ENCODE data around the gene MYO1D. TPM values are rescaled to one million over a fixed set of nuclear protein-coding genes. Genes with fewer than 3 reads are reported as not detected.

The MYO1D gene
- total RNA-seq, 1 donor from 2014 or later: 24.9 TPM

DNA sequence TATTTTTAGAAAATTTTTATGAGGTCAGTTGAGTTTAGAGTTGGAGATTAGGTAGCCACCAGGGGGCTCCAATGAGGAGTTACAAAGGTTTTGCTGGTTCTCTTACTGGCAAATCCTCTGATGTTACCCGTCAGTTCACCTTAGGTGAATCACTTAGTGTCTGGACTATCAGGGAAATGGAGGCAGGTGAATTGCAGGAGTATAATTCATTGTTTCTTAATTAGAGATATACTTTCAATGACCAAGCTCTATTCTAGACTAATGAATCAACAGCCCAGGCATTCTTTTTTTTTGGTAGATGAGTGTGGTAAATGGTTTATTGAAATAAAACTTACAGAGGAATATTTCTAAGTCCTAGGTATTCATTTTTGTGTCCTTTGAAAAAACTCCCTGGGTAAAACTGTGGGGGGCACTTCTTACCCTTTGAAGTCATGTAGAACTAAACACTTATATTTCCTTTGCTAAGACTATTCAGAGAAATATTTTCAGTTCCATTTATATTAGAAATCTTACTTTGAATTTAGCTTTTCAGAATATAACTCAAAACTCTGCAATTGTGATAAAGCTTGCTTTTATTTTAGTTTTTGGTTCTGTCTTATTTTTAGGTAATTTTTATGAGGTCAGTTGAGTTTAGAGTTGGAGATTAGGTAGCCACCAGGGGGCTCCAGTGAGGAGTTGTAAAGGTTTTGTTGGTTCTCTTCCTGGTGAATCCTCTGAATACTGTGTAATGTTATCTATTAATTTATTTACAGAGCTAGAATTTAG lies 414.9 kb downstream of the MYO1D start:
- peak; percentile 76 for TF ChIP-seq CTCF (conservative IDR thresholded peaks at IDR 0.05)
- no peak overlapping the region for H3K4me3 Mint-ChIP-seq
- H3K36me3 Mint-ChIP-seq: peaks cover 38% of the 10 kb centered on the region
- no peaks in the 10 kb centered on the region for H3K4me1 Mint-ChIP-seq (ENCODE audit: unreplicated experiment)
- H3K9me3 Mint-ChIP-seq: no peaks in the 10 kb centered on the region
- H3K27ac Mint-ChIP-seq: peak overlapping the region; percentile 17
- no peak for DNase-seq (ENCODE audit: extremely low spot score, unreplicated experiment)
- H3K27me3 Mint-ChIP-seq: no peaks in the 10 kb centered on the region

GRCh38 chr17:32461498-32461852 lies 415.4 kb downstream of the MYO1D start:
- DNase-seq (ENCODE audit: extremely low spot score, unreplicated experiment): no peak
- no peak overlapping the region for H3K4me3 Mint-ChIP-seq
- TF ChIP-seq CTCF (conservative IDR thresholded peaks at IDR 0.05): no peak
- peaks cover 41% of the 10 kb centered on the region for H3K36me3 Mint-ChIP-seq
- no peaks in the 10 kb centered on the region for H3K9me3 Mint-ChIP-seq
- H3K27ac Mint-ChIP-seq: peak overlapping the region; percentile 17
- H3K4me1 Mint-ChIP-seq (ENCODE audit: unreplicated experiment): no peaks in the 10 kb centered on the region
- H3K27me3 Mint-ChIP-seq: no peaks in the 10 kb centered on the region

- no peaks in the 10 kb centered on the region for H3K9me3 Mint-ChIP-seq
- TF ChIP-seq CTCF (conservative IDR thresholded peaks at IDR 0.05): no peak
- H3K4me1 Mint-ChIP-seq (ENCODE audit: unreplicated experiment): no peaks in the 10 kb centered on the region
- H3K27me3 Mint-ChIP-seq: no peaks in the 10 kb centered on the region
- peaks cover 40% of the 10 kb centered on the region for H3K36me3 Mint-ChIP-seq
- DNase-seq (ENCODE audit: extremely low spot score, unreplicated experiment): no peak
- no peak overlapping the region for H3K4me3 Mint-ChIP-seq
- no peak overlapping the region for H3K27ac Mint-ChIP-seq
Observed at GRCh38 chr17:32460054-32460453, 416.9 kb downstream of the MYO1D start.

DNA sequence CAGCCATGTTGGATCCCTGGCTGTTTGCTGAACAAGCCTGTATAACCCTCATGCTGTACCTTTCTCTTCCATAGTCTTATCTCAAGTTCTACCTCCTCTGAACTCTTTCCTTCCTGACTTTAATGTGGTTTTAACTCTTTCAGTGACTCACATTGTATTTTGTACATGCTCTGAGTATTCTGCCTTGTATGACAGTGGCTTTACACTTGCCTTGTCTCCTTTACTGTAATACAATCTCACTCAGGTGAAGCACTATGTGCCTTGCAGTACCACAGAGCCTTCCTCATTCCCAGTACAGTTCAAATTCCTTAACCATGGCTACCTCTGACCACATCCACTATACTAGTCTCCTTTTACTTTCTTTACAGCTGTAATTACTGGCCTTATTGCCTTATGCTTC lies 418.6 kb downstream of the MYO1D start:
- H3K36me3 Mint-ChIP-seq: peaks cover 50% of the 10 kb centered on the region
- no peak for TF ChIP-seq CTCF (conservative IDR thresholded peaks at IDR 0.05)
- no peaks in the 10 kb centered on the region for H3K27me3 Mint-ChIP-seq
- H3K4me3 Mint-ChIP-seq: no peak overlapping the region
- H3K4me1 Mint-ChIP-seq (ENCODE audit: unreplicated experiment): no peaks in the 10 kb centered on the region
- no peak for DNase-seq (ENCODE audit: extremely low spot score, unreplicated experiment)
- H3K27ac Mint-ChIP-seq: no peak overlapping the region
- no peaks in the 10 kb centered on the region for H3K9me3 Mint-ChIP-seq

DNA sequence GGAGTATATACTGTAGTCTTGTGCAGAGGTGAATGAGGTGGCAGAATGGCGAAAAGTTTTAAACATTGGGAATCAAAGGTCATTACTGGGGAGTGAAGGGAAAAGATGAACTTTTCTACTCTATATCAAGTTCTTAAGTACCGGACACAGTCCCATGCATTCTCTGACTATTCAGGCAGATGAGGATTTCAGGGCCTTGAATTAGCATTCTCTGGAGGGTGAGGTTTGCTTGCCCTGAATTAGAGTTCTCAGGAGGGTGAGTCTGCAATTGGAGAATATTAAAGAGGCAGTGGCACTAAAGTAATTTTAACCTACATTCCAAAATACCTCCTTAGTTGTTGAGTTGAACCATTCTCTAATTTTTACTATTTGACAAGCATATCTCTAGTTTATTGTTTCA lies 423.6 kb downstream of the MYO1D start:
- no peak overlapping the region for H3K27ac Mint-ChIP-seq
- no peaks in the 10 kb centered on the region for H3K9me3 Mint-ChIP-seq
- H3K4me1 Mint-ChIP-seq (ENCODE audit: unreplicated experiment): no peaks in the 10 kb centered on the region
- no peak overlapping the region for H3K4me3 Mint-ChIP-seq
- H3K27me3 Mint-ChIP-seq: no peaks in the 10 kb centered on the region
- peaks cover 47% of the 10 kb centered on the region for H3K36me3 Mint-ChIP-seq
- no peak for DNase-seq (ENCODE audit: extremely low spot score, unreplicated experiment)
- TF ChIP-seq CTCF (conservative IDR thresholded peaks at IDR 0.05): no peak
